HepG2 (cell line): ENCODE results near the gene ZMYM4. TPM values are rescaled to one million over a fixed set of nuclear protein-coding genes. Genes with fewer than 3 reads are reported as not detected.

Source experiments
- ATAC-seq: fragments of 200-7000 bp; cut with Tn5 transposase; 3 replicates; pipeline ENCODE4 v1.9.1; 2020; ENCODE audit warnings: mild to moderate bottlenecking, moderate library complexity
- BruUV-seq: library from RNA; stranded (reverse); fragments of 400-500 nt; replicated peaks from 2 replicates; lab custom pipeline; 2021; lab: Mats Ljungman, UMichigan
- CTCF ChIA-PET: fragments of 300-600 bp; formaldehyde crosslinking; extraction: SDS; loops from one replicate; lab custom pipeline; 2021; ENCODE audit warnings: low total read pairs, inconsistent platforms, low intra/inter-chr PET ratio; lab: Yijun Ruan, JAX
- POLR2A ChIA-PET: fragments of 350-600 bp; sonication (Branson Sonifier 250); formaldehyde crosslinking; loops from one replicate; lab custom pipeline; 2020; ENCODE audit warnings: antibody characterized with exemption, inconsistent platforms; lab: Yijun Ruan, JAX
- DNase-seq: peaks from one replicate; pipeline ENCODE4 v3.0.0-alpha.2; 2015; ENCODE audit warnings: low spot score
- FAIRE-seq: peaks from 3 replicates; lab custom pipeline; 2011; peaks lifted over from hg19 to GRCh38; lab: Jason Lieb, UNC
- H2AFZ ChIP-seq: one replicate; pipeline ENCODE4 v1.6.1; 2011; ENCODE audit warnings: low read length, inconsistent platforms
- H3K27ac ChIP-seq: fragments of 300-600 bp; 3 replicates; pipeline ENCODE4 v1.8.0; 2011; ENCODE audit warnings: mixed run types, mild to moderate bottlenecking, mixed read lengths, low read length, inconsistent platforms; ENCODE audit not compliant: insufficient read depth; ENCODE audit errors: extremely low read length
- H3K27me3 ChIP-seq, 2 experiments: fragments of 200-600 bp in 1 of 2; 2 replicates in 1 of 2; 3 replicates in 1 of 2; pipeline versions ENCODE4 v1.6.0 to v1.8.0; 2011; ENCODE audit warnings: low read length in 2 of 2, mild to moderate bottlenecking in 2 of 2, moderate library complexity in 2 of 2, inconsistent platforms in 1 of 2; ENCODE audit not compliant: insufficient read depth in 2 of 2, control insufficient read depth in 1 of 2
- H3K36me3 ChIP-seq, 2 experiments: fragments of 200-600 bp in 1 of 2; replicated peaks in 1 of 2; 2 replicates in 1 of 2; 3 replicates in 1 of 2; pipeline versions ENCODE4 v1.5.1 to v1.8.0; 2011; ENCODE audit warnings: low read length in 2 of 2, inconsistent platforms in 1 of 2; ENCODE audit not compliant: insufficient read depth in 2 of 2, control insufficient read depth in 1 of 2
- H3K4me1 ChIP-seq: 2 replicates; pipeline ENCODE4 v1.5.1; 2012; ENCODE audit warnings: low read length, inconsistent platforms; ENCODE audit not compliant: insufficient read depth
- H3K4me2 ChIP-seq: 2 replicates; pipeline ENCODE4 v1.6.0; 2011; ENCODE audit warnings: low read depth, low read length, inconsistent platforms
- H3K4me3 ChIP-seq, 3 experiments: fragments of 200-600 bp in 1 of 3; sonication (generic), shearing (Covaris generic) in 1 of 3; replicated peaks in 1 of 3; 2 replicates each; pipeline ENCODE4 v1.5.1; 2011 to 2016; ENCODE audit warnings: low read length in 3 of 3, inconsistent platforms in 2 of 3, low read depth in 2 of 3, mild to moderate bottlenecking in 2 of 3, control low read depth in 1 of 3, mixed read lengths in 1 of 3; ENCODE audit not compliant: insufficient read depth in 1 of 3
- H3K79me2 ChIP-seq: one replicate; pipeline ENCODE4 v1.6.1; 2011; ENCODE audit warnings: low read length, inconsistent platforms; ENCODE audit not compliant: insufficient read depth
- H3K9ac ChIP-seq: 2 replicates; pipeline ENCODE4 v1.6.0; 2011; ENCODE audit warnings: mild to moderate bottlenecking, low read depth, low read length, inconsistent platforms; ENCODE audit not compliant: insufficient read depth
- H3K9me3 ChIP-seq: 2 replicates; pipeline ENCODE4 v1.5.1; 2012; ENCODE audit warnings: mild to moderate bottlenecking, low read length
- H4K20me1 ChIP-seq: 2 replicates; pipeline ENCODE4 v1.6.0; 2011; ENCODE audit warnings: inconsistent platforms, mild to moderate bottlenecking, low read length, moderate library complexity; ENCODE audit not compliant: insufficient read depth
- DDIT3 ChIP-seq: sonication (generic); formaldehyde crosslinking; IDR thresholded peaks from 2 replicates; pipeline ENCODE4 v1.4.0; 2020; ENCODE audit warnings: mild to moderate bottlenecking, missing genetic modification reagents
- GPN1 ChIP-seq: sonication (generic); formaldehyde crosslinking; IDR thresholded peaks from 2 replicates; pipeline ENCODE4 v1.5.1; 2020; ENCODE audit warnings: missing genetic modification reagents, borderline replicate concordance
- HNRNPK ChIP-seq: fragments of 200-400 bp; formaldehyde crosslinking; IDR thresholded peaks from 2 replicates; pipeline ENCODE4 v1.6.1; 2018; ENCODE audit warnings: low read length, low read depth, moderate library complexity, mild to moderate bottlenecking; ENCODE audit not compliant: poor library complexity, severe bottlenecking
- HOXA3 ChIP-seq: sonication (generic); formaldehyde crosslinking; IDR thresholded peaks from 2 replicates; pipeline ENCODE4 v1.5.0; 2020; ENCODE audit warnings: missing genetic modification reagents
- KLF12 ChIP-seq: sonication (generic); formaldehyde crosslinking; IDR thresholded peaks from 2 replicates; pipeline ENCODE4 v1.4.0; 2020; ENCODE audit warnings: missing genetic modification reagents, borderline replicate concordance
- ZBTB20 ChIP-seq: sonication (generic); formaldehyde crosslinking; IDR thresholded peaks from 2 replicates; pipeline ENCODE4 v1.8.1; 2023; ENCODE audit warnings: missing genetic modification reagents, low read depth, mild to moderate bottlenecking, borderline replicate concordance
- ZFP36L2 ChIP-seq: sonication (generic); formaldehyde crosslinking; IDR thresholded peaks from 2 replicates; pipeline ENCODE4 v1.4.0; 2020; ENCODE audit warnings: missing genetic modification reagents
- ZNF24 ChIP-seq: fragments of 450-650 bp; IDR thresholded peaks from 2 replicates; pipeline ENCODE4 v1.6.1; 2017; ENCODE audit warnings: antibody characterized with exemption, mild to moderate bottlenecking
- ZNF292 ChIP-seq: sonication (generic); formaldehyde crosslinking; IDR thresholded peaks from 2 replicates; pipeline ENCODE4 v1.8.1; 2022; ENCODE audit warnings: mild to moderate bottlenecking, low read depth, missing genetic modification reagents, borderline replicate concordance
- ZNF30 ChIP-seq: sonication (generic); formaldehyde crosslinking; IDR thresholded peaks from 2 replicates; pipeline ENCODE4 v1.5.0; 2020; ENCODE audit warnings: mild to moderate bottlenecking, missing genetic modification reagents
- ZNF430 ChIP-seq: sonication (generic); formaldehyde crosslinking; IDR thresholded peaks from 2 replicates; pipeline ENCODE4 v1.9.0; 2021; ENCODE audit warnings: mild to moderate bottlenecking, missing genetic modification reagents
- ZNF7 ChIP-seq: IDR thresholded peaks from 2 replicates; pipeline ENCODE4 v1.6.1; 2016; ENCODE audit warnings: missing biosample characterization, missing genetic modification reagents
- ZNF781 ChIP-seq: sonication (generic); formaldehyde crosslinking; IDR thresholded peaks from 2 replicates; pipeline ENCODE4 v1.5.1; 2020; ENCODE audit warnings: borderline replicate concordance, mild to moderate bottlenecking, missing genetic modification reagents; ENCODE audit errors: not compliant biosample characterization
- WGBS: methylation state at CpG from one replicate; pipeline ENCODE4 v1.1.6; 2017; ENCODE audit warnings: low lambda C conversion rate; 5-methylcytosine and 5-hydroxymethylcytosine counted together
- in situ Hi-C: cut with HindIII; loops from 2 replicates; pipeline ENCODE4 v1.10.0; 2017; ENCODE audit warnings: low pct_unique_long_range_greater_than_20kb; ENCODE audit not compliant: extremely low pct_ligation_motif_present
- intact Hi-C: fragments of 100-400 bp; cut with micrococcal nuclease; formaldehyde crosslinking; loops from one replicate; pipeline ENCODE4 v1.10.0; 2022; ENCODE audit not compliant: unreplicated experiment
- polyA plus RNA-seq, 8 experiments: library from polyadenylated mRNA; depleted of rRNA in 3 of 8; stranded (reverse) in 7 of 8; unstranded in 1 of 8; fragments of >200 nt; fragmentation: Illumina TruSeq in 4 of 8; extraction: Trizol in 4 of 8; gene quantifications; 2 replicates each; pipeline versions ENCODE4 v1.2.1 to v1.2.3, GENCODE V29; 2011 to 2016; ENCODE audit warnings: low read depth in 4 of 8, missing spikeins in 1 of 8, mixed read lengths in 1 of 8; ENCODE audit not compliant: insufficient read depth in 1 of 8
- total RNA-seq, 5 experiments: library from RNA; depleted of rRNA; stranded (reverse); fragments of >200 nt; fragmentation: Illumina TruSeq; extraction: Trizol; gene quantifications; 2 replicates each; pipeline ENCODE4 v1.2.3, GENCODE V29; 2016; ENCODE audit warnings: low read depth in 1 of 5
- TF ChIP-seq, protein P1 (sequence below): sonication (generic); formaldehyde crosslinking; IDR thresholded peaks from 2 replicates; pipeline ENCODE4 v1.4.0; 2020; ENCODE audit warnings: low read depth, mild to moderate bottlenecking, missing genetic modification reagents

The ZMYM4 gene
- total and polyA plus RNA-seq, 2 of the 13 experiments (the other 11 are each of a cell fraction or from before 2014, with no cell fraction given): 13.9 to 37.6 TPM

- 98% methylated on average over 3 of the region's 3 CpGs for WGBS
- DNase-seq: no peak
- ChIA-PET CTCF (no interaction called here), POLR2A (no interaction called here)
- Histone ChIP-seq H3K9me3 (no peaks in the 10 kb centered on the region), H3K4me2 (no peak overlapping the region), H3K79me2 (no peaks in the 10 kb centered on the region), H3K27me3 (no peaks in the 10 kb centered on the region), H3K4me3 (no peak overlapping the region), H3K9ac (no peak overlapping the region), H4K20me1 (no peaks in the 10 kb centered on the region), H2AFZ (no peak overlapping the region)
- ATAC-seq: no peak
- no peak for FAIRE-seq
- no peak for TF ChIP-seq ZNF30 (CRISPR knock-in tag)
- TF ChIP-seq HNRNPK: no peak
- TF ChIP-seq KLF12 (CRISPR knock-in tag): no peak
- no peak for TF ChIP-seq ZBTB20 (CRISPR knock-in tag)
- TF ChIP-seq GPN1 (CRISPR knock-in tag): no peak
- no peak for TF ChIP-seq ZFP36L2 (CRISPR knock-in tag)
- TF ChIP-seq, all 625 proteins: peak for 0
- intact Hi-C loops (no loop called here), in situ Hi-C loops (no loop called here)
- Histone ChIP-seq H3K27ac (no peak overlapping the region), H3K4me1 (no peaks in the 10 kb centered on the region), H3K36me3 (peaks cover 12 to 68% of the 10 kb centered on the region in 2 experiments)
- BruUV-seq: no TSS peak
These were observed 130.2 kb downstream of the ZMYM4 start for GRCh38 chr1:35398739-35399138.

- no peaks in the 10 kb centered on the region for H3K27me3 ChIP-seq
- BruUV-seq: no TSS peak
- FAIRE-seq: no peak
- H3K4me2 ChIP-seq: no peak overlapping the region
- no peaks in the 10 kb centered on the region for H4K20me1 ChIP-seq
- TF ChIP-seq HOXA3 (CRISPR knock-in tag) (no peak), ZNF24 (no peak), ZNF7 (CRISPR knock-in tag) (peak; percentile 90), ZNF781 (CRISPR knock-in tag) (no peak), ZNF430 (no peak), DDIT3 (CRISPR knock-in tag) (no peak), ZNF292 (no peak)
- TF ChIP-seq, protein P1, sequence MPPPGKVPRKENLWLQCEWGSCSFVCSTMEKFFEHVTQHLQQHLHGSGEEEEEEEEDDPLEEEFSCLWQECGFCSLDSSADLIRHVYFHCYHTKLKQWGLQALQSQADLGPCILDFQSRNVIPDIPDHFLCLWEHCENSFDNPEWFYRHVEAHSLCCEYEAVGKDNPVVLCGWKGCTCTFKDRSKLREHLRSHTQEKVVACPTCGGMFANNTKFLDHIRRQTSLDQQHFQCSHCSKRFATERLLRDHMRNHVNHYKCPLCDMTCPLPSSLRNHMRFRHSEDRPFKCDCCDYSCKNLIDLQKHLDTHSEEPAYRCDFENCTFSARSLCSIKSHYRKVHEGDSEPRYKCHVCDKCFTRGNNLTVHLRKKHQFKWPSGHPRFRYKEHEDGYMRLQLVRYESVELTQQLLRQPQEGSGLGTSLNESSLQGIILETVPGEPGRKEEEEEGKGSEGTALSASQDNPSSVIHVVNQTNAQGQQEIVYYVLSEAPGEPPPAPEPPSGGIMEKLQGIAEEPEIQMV (CRISPR knock-in tag): no peak
- in situ Hi-C loops (no loop called here), intact Hi-C loops (no loop called here)
- ATAC-seq: no peak
- H3K27ac ChIP-seq: no peak overlapping the region
- ChIA-PET CTCF (no interaction called here), POLR2A (no interaction called here)
- H3K4me3 ChIP-seq: no peak overlapping the region
- no peak for DNase-seq
- H3K9ac ChIP-seq: no peak overlapping the region
- no peaks in the 10 kb centered on the region for H3K9me3 ChIP-seq
- no peaks in the 10 kb centered on the region for H3K79me2 ChIP-seq
- H2AFZ ChIP-seq: no peak overlapping the region
- H3K36me3 ChIP-seq: peaks cover 9 to 59% of the 10 kb centered on the region in 2 experiments
- H3K4me1 ChIP-seq: no peaks in the 10 kb centered on the region
These were observed 132.5 kb downstream of the ZMYM4 start for GRCh38 chr1:35401049-35401448.
